CD14-positive monocyte (primary cell): ENCODE data around the gene PHLPP1. TPM values are rescaled to one million over a fixed set of nuclear protein-coding genes. Genes with fewer than 3 reads are reported as not detected.

Experiments used
- DNase-seq, 3 donors: peaks; one replicate each; pipeline ENCODE4 v3.0.0-alpha.2; 2011 to 2022
- H2AFZ ChIP-seq: 2 replicates; pipeline ENCODE4 v1.6.0; 2012; ENCODE audit warnings: mild to moderate bottlenecking, low read depth, low read length, inconsistent platforms; ENCODE audit not compliant: insufficient read depth, poor library complexity, severe bottlenecking
- H3K27ac ChIP-seq, 2 donors: 1 replicate in 1 of 2; 2 replicates in 1 of 2; pipeline ENCODE4 v1.5.1; 2012 to 2013; ENCODE audit warnings: low read length in 2 of 2, control low read depth in 1 of 2, inconsistent platforms in 1 of 2, low read depth in 1 of 2, mild to moderate bottlenecking in 1 of 2
- H3K27me3 ChIP-seq, 2 donors: one replicate each; pipeline versions ENCODE4 v1.6.0 to v1.6.1; 2011 to 2013; ENCODE audit warnings: low read length in 2 of 2; ENCODE audit not compliant: control insufficient read depth in 2 of 2, insufficient read depth in 2 of 2
- H3K36me3 ChIP-seq, 2 donors: replicated peaks in 1 of 2; 1 replicate in 1 of 2; 2 replicates in 1 of 2; pipeline versions ENCODE4 v1.5.1 to v1.6.1; 2012 to 2013; ENCODE audit warnings: low read length in 2 of 2, control low read depth in 1 of 2, inconsistent platforms in 1 of 2, mild to moderate bottlenecking in 1 of 2; ENCODE audit not compliant: insufficient read depth in 2 of 2, control insufficient read depth in 1 of 2
- H3K4me1 ChIP-seq, 2 donors: 1 replicate in 1 of 2; 2 replicates in 1 of 2; pipeline versions ENCODE4 v1.5.1 to v1.6.1; 2012 to 2013; ENCODE audit warnings: low read length in 2 of 2, control low read depth in 1 of 2, inconsistent platforms in 1 of 2, mild to moderate bottlenecking in 1 of 2, moderate library complexity in 1 of 2; ENCODE audit not compliant: insufficient read depth in 2 of 2, control insufficient read depth in 1 of 2
- H3K4me2 ChIP-seq: replicated peaks from 2 replicates; pipeline ENCODE3; 2012; ENCODE audit warnings: low read length, moderate library complexity, mild to moderate bottlenecking; ENCODE audit not compliant: poor library complexity, severe bottlenecking; ENCODE audit errors: extremely low read depth
- H3K4me3 ChIP-seq, 3 experiments: fragments of 200-600 bp in 1 of 3; sonication (generic) in 1 of 3; replicated peaks in 1 of 3; 1 replicate in 2 of 3; 2 replicates in 1 of 3; pipeline ENCODE4 v1.5.1; 2011 to 2013; ENCODE audit warnings: low read length in 3 of 3, mild to moderate bottlenecking in 3 of 3, control low read depth in 2 of 3, low read depth in 2 of 3, inconsistent platforms in 1 of 3, moderate library complexity in 1 of 3
- H3K79me2 ChIP-seq: 2 replicates; pipeline ENCODE4 v1.6.0; 2012; ENCODE audit warnings: mild to moderate bottlenecking, control low read depth, inconsistent platforms, low read length, moderate library complexity; ENCODE audit not compliant: insufficient read depth
- H3K9ac ChIP-seq: 2 replicates; pipeline ENCODE4 v1.6.0; 2017; ENCODE audit warnings: low read length, mild to moderate bottlenecking; ENCODE audit not compliant: insufficient read depth, poor library complexity, severe bottlenecking
- H3K9me3 ChIP-seq, 2 donors: replicated peaks in 1 of 2; 1 replicate in 1 of 2; 2 replicates in 1 of 2; pipeline versions ENCODE4 v1.5.1 to v1.6.1; 2012 to 2013; ENCODE audit warnings: low read length in 2 of 2, control low read depth in 1 of 2; ENCODE audit not compliant: control insufficient read depth in 1 of 2, insufficient read depth in 1 of 2
- H4K20me1 ChIP-seq: 2 replicates; pipeline ENCODE4 v1.6.0; 2012; ENCODE audit warnings: mild to moderate bottlenecking, low read length, control low read depth, moderate library complexity; ENCODE audit not compliant: insufficient read depth
- H3K27ac Mint-ChIP-seq, 7 donors: one replicate each; pipeline ENCODE4 v1.8.0; 2020; ENCODE audit warnings: mild to moderate bottlenecking in 7 of 7, mixed read lengths in 7 of 7, moderate library complexity in 6 of 7, inconsistent platforms in 2 of 7
- H3K27me3 Mint-ChIP-seq, 3 donors: one replicate each; pipeline ENCODE4 v1.8.0; 2021 to 2022; ENCODE audit warnings: low read depth in 3 of 3, mild to moderate bottlenecking in 3 of 3, mixed read lengths in 3 of 3, moderate library complexity in 3 of 3, inconsistent platforms in 1 of 3
- H3K36me3 Mint-ChIP-seq, 2 donors: one replicate each; pipeline ENCODE4 v1.8.0; 2020; ENCODE audit warnings: mixed read lengths in 2 of 2, inconsistent platforms in 1 of 2, mild to moderate bottlenecking in 1 of 2
- H3K4me1 Mint-ChIP-seq: one replicate; pipeline ENCODE4 v1.8.0; 2020; ENCODE audit warnings: mild to moderate bottlenecking, mixed read lengths
- H3K4me3 Mint-ChIP-seq, 2 donors: one replicate each; pipeline ENCODE4 v1.8.0; 2020; ENCODE audit warnings: mild to moderate bottlenecking in 2 of 2, mixed read lengths in 2 of 2, moderate library complexity in 1 of 2
- H3K9me3 Mint-ChIP-seq, 7 donors: one replicate each; pipeline ENCODE4 v1.8.0; 2020 to 2022; ENCODE audit warnings: mixed read lengths in 7 of 7, mild to moderate bottlenecking in 6 of 7, moderate library complexity in 6 of 7, inconsistent platforms in 2 of 7
- CTCF ChIP-seq: fragments of 200-600 bp; IDR thresholded peaks from one replicate; pipeline ENCODE4 v1.8.0; 2022; ENCODE audit warnings: antibody characterized with exemption, mild to moderate bottlenecking
- WGBS: methylation state at CpG from one replicate; pipeline ENCODE4 v1.1.5; 2013; ENCODE audit warnings: missing lambda C conversion rate; ENCODE audit not compliant: insufficient coverage; 5-methylcytosine and 5-hydroxymethylcytosine counted together
- intact Hi-C, 2 donors: fragments of 100-400 bp; cut with micrococcal nuclease; formaldehyde crosslinking; loops; one replicate each; pipeline versions ENCODE4 v1.15.0 to v1.15.1; 2023
- polyA plus RNA-seq, 3 donors: library from polyadenylated mRNA; depleted of rRNA in 1 of 3; unstranded in 2 of 3; stranded (reverse) in 1 of 3; fragments of 300-500 nt in 2 of 3; fragments of >200 nt in 1 of 3; fragmentation: Illumina TruSeq in 2 of 3; gene quantifications; 1 replicate in 2 of 3; 2 replicates in 1 of 3; pipeline ENCODE4 v1.2.3, GENCODE V29; 2012 to 2021

PHLPP1 gene
- polyA plus RNA-seq, 3 donors, result 0.04 to 2.0 (median 0.55) TPM

GRCh38 chr18:62900132-62900883, 185.0 kb downstream of the PHLPP1 start:
- H3K4me2 ChIP-seq, result no peak overlapping the region
- no peaks in the 10 kb centered on the region for H3K9me3 Mint-ChIP-seq
- no peak overlapping the region for H3K9ac ChIP-seq
- H3K27ac ChIP-seq, result no peak overlapping the region
- peaks cover 0 to 21% of the 10 kb centered on the region in 2 donors for H3K36me3 ChIP-seq
- no peaks in the 10 kb centered on the region for H3K27me3 Mint-ChIP-seq
- no peaks in the 10 kb centered on the region for H3K9me3 ChIP-seq
- peaks cover 15 to 46% of the 10 kb centered on the region in 2 donors for H3K36me3 Mint-ChIP-seq
- no peak overlapping the region for H2AFZ ChIP-seq
- H3K4me3 ChIP-seq, result no peak overlapping the region
- no peak overlapping the region for H3K27ac Mint-ChIP-seq
- 73% methylated on average over 2 of the region's 7 CpGs for WGBS
- no peaks in the 10 kb centered on the region for H3K4me1 ChIP-seq
- H3K27me3 ChIP-seq, result no peaks in the 10 kb centered on the region
- no peak for TF ChIP-seq CTCF
- H3K4me3 Mint-ChIP-seq, result no peak overlapping the region
- no peak for DNase-seq
- no peaks in the 10 kb centered on the region for H4K20me1 ChIP-seq
- H3K4me1 Mint-ChIP-seq, result no peaks in the 10 kb centered on the region
- intact Hi-C loops, result no loop called here
- no peaks in the 10 kb centered on the region for H3K79me2 ChIP-seq

DNA sequence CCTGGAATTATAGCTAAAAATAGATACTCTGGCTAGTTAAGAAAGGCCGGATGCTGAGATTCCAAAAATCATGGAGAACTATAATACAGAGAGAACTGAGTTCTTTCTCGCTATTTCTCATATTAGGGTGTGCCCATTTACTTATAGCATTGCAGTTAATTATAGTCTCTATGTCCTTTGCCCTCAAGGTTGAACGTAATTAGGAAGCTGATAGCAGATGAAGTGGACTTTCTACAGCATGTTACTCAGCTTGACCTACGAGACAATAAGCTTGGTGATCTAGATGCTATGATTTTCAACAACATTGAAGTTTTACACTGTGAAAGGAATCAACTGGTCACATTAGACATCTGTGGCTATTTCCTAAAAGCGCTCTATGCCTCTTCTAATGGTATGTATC, 187.4 kb downstream of the PHLPP1 start:
- TF ChIP-seq CTCF, result no peak
- H3K4me1 ChIP-seq, result no peaks in the 10 kb centered on the region
- H3K27me3 ChIP-seq, result no peaks in the 10 kb centered on the region
- peaks cover 0 to 3% (median 0%) of the 10 kb centered on the region in 7 donors for H3K9me3 Mint-ChIP-seq
- H3K27ac ChIP-seq, result no peak overlapping the region
- no peaks in the 10 kb centered on the region for H4K20me1 ChIP-seq
- no peak overlapping the region for H3K4me3 Mint-ChIP-seq
- H3K36me3 ChIP-seq, result peaks cover 4 to 29% of the 10 kb centered on the region in 2 donors
- H3K9ac ChIP-seq, result no peak overlapping the region
- WGBS, result no CpG with 5 or more reads among the region's 5 CpGs
- H3K36me3 Mint-ChIP-seq, result peaks cover 15 to 43% of the 10 kb centered on the region in 2 donors
- H3K4me3 ChIP-seq, result no peak overlapping the region
- H3K4me1 Mint-ChIP-seq, result no peaks in the 10 kb centered on the region
- H3K4me2 ChIP-seq, result no peak overlapping the region
- intact Hi-C loops, result no loop called here
- no peaks in the 10 kb centered on the region for H3K79me2 ChIP-seq
- H3K27ac Mint-ChIP-seq, result no peak overlapping the region
- DNase-seq, result no peak
- H2AFZ ChIP-seq, result no peak overlapping the region
- H3K27me3 Mint-ChIP-seq, result no peaks in the 10 kb centered on the region
- no peaks in the 10 kb centered on the region for H3K9me3 ChIP-seq
